ENCODE measurements around the gene DGKQ. TPM values are rescaled to one million over a fixed set of nuclear protein-coding genes. Genes with fewer than 3 reads are reported as not detected.
"Not testable (repeated sequence)": the region's sequence is repeated elsewhere in the genome, so short reads cannot be mapped to it uniquely, and the experiment has no call there.

The DGKQ gene
- total RNA-seq, 1 donor from 2014 or later, result 6.1 TPM

DNA sequence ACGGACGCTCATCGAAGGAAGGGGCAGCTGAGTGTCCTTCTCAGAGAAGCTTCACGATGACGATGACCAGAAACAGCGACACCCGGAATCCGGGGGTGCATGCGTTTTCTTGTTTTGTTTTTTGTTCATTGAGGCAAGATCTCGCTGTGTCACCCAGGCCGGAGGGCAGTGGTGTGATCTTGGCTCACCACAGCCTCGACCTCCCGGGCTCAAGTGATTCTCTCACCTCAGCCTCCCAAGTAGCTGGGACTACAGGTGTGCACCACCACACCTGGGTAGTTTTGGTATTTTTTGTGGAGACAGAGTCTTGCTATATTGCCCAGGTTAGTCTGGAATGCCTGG lies 19.8 kb downstream of the DGKQ start:
- FAIRE-seq (no peak), DNase-seq (ENCODE audit: low spot score in 2 of 2) (no peak)

DNA sequence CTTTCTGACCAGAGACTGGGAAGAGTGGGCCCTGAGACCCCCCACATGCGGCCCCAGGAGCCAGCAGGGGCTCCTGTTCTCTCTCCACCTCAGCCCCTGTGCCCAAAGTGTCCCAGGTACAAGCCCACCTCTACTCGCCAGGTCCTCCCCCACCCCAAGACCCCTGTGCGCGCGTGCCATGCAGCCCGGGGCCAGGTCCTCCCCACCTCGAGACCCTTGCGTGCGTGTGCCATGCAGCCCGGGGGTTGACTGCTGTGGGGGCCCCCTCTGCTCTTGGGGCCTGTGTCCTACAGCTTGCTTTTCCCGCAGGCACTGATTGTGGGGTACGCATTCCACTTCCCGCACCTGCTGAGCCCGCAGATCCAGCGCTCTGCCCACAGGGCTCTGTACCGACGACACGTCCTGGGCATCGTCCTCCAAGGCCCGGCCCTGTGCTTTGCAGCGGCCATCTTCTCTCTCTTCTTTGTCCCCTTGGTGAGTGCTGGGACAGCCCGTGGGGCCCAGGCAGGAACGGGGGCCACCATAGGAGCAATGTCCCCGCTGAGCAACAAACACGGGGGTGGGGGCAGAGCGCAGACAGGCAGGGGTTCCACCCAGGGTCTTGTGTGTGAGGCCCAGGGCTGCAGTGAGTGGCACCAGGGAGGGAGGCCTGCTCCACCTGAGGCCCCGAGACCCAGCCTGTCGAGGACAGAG lies 20.3 kb downstream of the DGKQ start:
- DNase-seq (ENCODE audit: low spot score in 2 of 2), result no peak
- FAIRE-seq, result no peak

DNA sequence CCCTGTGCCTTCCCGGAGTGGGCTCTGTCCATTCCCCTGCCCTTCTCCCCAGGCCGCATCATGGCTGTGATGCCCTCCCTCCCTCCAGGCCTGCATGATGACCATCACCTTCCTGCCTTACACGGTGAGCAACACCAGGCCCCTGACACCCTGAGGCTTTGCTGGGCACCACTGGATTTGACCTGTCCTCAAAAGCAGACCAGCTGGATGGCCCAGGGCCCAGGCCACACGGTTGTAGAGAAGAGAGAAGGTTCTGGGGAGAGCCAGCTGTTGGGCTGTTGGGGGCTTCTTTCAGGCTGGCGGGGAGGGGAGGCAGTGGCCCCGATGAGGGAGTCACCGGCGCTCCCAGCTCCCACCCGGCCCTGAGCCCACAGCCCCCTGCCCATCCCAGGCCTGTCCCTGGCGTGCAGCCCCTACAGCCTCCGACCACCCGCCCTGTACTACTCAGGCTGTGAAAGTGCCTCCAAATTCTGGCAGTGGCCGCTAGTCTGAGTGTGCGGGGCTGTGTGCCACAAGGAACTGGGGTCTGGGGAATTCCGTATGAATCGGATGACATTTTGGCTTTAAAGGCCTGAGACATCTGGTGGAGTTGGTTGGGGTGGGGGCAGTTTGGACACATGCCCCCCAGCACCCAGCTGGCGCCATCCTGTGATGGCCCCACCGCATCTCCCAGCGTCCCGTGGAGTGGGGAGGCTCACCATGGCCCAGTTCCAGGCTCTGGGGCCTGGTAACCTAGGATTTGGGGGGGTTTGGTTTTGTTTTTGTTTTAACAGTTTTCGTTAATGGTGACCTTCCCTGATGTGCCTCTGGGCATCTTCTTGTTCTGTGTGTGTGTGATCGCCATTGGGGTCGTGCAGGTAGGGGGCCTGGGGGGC lies 21.5 kb downstream of the DGKQ start:
- FAIRE-seq (no peak), DNase-seq (ENCODE audit: low spot score in 2 of 2) (no peak)

DNA sequence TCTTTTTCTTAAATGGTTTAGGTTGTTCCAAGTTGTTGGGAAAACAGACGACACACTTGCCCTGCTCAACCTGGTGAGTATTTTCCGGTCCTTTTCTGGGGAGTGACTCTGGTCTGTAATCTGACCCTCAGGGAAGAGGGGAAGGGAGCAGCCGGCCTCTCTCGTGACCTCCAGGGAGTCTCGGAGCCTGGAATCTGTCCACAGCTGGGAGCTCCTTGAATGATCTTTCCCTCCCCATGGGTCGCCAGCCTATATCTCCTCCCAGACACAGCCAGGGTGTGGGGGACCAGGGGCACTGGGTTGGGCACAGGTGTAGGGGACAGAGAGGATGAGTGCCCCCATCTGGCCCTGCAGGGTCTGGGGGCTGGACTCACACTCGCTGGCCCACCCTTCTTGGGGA lies 22.2 kb downstream of the DGKQ start:
- FAIRE-seq (no peak), DNase-seq (ENCODE audit: low spot score in 2 of 2) (no peak)

DNA sequence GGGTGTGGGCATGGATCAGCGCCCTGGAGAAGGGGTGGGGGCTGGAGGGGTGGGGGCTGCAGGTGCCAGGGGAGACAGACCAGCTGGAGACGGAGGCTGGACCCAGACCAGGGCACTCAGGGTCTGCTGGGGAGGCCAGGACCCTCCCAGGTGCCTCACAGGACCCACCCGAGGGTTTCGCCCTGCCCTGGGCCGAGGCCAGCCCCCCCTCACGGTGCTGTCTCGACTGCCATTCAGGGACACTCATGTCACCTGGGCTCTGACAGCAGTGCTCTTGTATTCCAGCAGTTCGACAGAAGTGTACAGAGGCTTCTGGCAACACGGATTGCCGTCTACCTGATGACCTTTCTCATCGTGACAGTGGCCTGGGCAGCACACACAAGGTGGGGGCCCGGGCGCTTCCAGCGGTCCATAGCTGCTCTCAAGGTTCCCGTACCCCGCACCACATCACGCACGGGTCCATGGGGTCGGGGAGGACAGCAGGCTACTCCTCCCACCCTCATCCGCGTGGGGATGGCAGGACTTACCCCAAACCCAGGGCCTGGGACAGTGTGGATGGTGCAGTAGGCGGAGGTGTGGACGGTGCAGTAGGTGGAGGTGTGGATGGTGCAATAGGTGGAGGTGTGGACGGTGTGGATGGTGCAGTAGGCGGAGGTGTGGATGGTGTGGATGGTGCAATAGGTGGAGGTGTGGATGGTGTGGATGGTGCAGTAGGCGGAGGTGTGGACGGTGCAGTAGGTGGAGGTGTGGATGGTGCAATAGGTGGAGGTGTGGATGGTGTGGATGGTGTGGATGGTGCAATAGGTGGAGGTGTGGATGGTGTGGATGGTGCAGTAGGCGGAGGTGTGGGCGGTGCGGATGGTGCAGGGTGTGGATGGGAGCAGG lies 23.0 kb downstream of the DGKQ start:
- DNase-seq (ENCODE audit: low spot score in 2 of 2) (no peak), FAIRE-seq (no peak)

DNA sequence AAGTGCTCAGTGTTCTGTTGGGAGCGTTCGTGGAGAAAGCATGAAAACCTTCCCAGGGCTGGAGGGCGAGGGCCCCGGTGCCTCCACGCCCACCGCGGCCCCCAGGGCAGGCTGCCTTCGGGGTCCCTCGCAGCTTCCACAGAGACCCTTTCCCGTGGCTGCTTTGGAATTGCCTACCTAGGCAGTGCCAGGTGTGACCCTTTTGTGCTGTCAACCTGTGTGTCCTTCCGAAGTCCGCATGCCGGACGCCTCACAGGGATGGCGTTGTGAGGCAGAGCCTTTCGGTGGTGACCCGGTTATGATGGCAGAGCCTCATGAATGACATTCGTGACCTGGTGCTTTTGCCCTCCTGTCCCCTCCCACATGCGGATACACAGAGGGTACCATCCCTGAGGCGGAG lies 23.7 kb downstream of the DGKQ start:
- DNase-seq (ENCODE audit: low spot score in 2 of 2) (no peak), FAIRE-seq (no peak)

DNA sequence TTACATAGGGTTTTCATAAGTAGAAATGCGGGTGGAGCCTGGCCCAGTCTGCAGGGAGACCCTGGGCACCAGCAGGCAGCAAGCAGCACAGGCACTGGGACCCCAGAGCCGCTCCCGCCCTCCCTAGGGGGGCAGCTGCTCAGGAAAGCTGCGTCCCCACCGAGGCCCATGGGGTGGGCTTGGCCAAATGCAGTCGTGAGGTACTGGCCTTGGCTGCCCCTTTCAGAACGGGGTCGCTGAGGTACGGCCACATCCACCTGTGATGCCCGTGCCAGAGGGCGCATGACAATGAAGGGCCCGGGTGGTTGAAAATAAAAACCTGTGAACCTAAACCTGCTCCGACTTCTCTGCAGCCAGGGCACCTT lies 24.5 kb downstream of the DGKQ start:
- no peak for DNase-seq (ENCODE audit: low spot score in 2 of 2)
- no peak for FAIRE-seq

DNA sequence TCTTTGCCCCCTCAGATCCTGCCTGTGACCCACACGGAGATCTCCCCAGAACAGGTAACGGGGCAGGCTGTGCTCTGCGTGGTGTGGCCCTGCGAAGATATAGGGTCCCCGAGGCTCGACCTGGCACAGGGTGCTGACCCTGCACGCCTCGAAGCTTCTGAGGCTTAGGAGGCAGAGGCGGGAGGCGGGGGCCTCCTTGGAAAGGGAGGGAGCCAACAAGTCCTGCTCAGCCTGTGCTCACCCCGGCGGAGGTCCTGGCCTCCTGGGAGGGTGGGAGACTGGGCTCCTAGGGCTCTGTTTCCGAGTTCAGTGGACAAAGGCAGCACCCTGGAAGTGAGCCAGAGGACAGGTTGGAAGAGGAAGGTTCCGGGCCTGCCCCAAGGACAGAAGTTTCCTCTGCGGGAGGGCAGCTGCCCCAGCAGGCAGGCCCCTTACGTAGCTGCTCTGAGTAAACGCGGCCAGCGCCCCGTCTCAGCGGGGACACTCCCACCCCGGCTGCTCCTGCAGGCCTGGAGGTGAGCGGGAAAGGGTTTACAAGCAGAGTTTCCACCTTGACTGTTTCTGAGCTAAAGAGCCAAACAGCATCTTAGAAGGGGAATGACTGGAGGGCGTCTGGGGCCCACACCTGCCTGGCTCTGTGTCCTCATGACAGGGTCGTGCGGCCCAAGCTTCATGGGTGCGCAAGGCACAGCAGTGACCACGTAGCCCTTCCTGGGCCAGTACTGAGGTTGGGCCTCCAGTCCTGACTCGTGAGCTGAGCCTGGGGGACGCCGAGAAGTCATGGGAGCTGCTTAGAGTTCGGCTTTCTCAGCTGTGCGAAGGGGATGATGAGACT lies 25.1 kb downstream of the DGKQ start:
- DNase-seq (ENCODE audit: low spot score in 2 of 2) (no peak), FAIRE-seq (no peak)

DNA sequence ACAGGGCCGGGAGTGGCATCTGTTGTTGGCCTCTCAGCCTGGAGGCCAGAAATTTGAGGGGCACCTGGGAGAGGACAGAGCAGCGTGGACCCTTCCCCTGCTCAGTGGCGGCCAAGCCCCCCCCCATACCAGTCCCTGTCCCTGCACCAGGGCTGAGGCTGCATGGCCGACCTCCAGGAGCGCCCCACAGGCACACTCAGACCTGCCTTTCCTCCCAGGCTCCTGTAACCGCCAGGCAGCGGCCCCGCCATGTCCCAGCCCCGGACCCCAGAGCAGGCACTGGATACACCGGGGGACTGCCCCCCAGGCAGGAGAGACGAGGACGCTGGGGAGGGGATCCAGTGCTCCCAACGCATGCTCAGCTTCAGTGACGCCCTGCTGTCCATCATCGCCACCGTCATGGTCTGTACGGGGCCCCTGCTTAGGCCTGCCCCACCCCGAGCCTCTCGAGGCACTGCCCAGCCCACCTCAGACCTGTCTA lies 25.8 kb downstream of the DGKQ start:
- DNase-seq (ENCODE audit: low spot score in 2 of 2) (no peak), FAIRE-seq (no peak)

DNA sequence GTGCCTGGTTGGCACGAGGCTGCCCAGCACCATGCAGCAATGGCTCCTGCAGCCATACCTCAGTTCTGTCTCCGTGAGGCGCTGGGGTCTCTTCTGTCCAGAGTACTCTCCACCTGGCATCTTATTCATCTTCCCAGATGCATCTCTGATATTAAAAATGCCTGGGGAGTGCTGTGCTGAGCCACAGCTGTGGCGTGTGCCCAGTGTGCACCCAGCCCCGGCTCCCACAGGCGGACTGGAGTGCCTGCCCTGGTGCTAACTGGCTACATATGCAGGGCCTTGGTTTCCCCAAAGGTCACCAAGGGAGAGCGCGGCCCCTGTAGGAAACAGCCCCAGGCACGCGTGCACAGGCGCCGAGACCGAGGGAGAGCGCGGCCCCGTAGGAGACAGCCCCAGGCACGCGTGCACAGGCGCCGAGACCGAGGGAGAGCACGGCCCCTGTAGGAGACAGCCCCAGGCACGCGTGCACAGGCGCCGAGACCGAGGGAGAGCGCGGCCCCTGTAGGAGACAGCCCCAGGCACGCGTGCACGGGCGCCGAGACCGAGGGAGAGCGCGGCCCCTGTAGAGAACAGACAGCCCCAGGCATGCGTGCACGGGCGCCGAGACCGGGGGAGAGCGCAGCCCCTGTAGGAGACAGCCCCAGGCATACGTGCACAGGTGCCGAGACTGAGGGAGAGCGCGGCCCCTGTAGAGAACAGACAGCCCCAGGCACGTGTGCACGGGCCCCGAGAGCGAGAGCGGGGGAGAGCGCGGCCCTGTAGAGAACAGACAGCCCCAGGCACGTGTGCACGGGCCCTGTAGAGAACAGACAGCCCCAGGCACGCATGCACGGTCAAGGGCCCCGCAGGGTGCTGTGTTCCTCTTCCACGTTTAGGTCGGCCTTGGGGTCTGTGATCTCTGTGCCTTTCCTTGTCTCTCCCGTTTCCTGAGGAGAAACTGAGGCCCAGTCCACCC lies 26.6 kb downstream of the DGKQ start:
- DNase-seq (ENCODE audit: low spot score in 2 of 2) (no peak), FAIRE-seq (no peak)

DNA sequence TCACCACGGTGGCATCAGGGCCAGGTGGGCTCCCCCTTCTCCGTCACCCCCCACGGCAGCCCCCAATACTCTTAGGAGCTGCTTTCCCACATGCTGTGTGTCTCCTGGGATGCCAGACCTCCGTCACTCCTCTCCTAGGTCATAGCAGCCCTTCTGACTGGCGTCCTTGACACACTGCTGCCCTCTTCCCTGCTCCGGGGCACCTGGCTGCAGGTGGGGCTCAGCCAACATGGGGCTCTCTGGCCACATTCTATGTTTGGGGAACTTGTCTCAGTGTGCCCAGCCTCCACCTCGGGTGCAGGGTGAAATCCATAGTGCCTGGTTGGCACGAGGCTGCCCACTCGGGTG lies 27.3 kb downstream of the DGKQ start:
- FAIRE-seq (no peak), DNase-seq (ENCODE audit: low spot score in 2 of 2) (no peak)

DNA sequence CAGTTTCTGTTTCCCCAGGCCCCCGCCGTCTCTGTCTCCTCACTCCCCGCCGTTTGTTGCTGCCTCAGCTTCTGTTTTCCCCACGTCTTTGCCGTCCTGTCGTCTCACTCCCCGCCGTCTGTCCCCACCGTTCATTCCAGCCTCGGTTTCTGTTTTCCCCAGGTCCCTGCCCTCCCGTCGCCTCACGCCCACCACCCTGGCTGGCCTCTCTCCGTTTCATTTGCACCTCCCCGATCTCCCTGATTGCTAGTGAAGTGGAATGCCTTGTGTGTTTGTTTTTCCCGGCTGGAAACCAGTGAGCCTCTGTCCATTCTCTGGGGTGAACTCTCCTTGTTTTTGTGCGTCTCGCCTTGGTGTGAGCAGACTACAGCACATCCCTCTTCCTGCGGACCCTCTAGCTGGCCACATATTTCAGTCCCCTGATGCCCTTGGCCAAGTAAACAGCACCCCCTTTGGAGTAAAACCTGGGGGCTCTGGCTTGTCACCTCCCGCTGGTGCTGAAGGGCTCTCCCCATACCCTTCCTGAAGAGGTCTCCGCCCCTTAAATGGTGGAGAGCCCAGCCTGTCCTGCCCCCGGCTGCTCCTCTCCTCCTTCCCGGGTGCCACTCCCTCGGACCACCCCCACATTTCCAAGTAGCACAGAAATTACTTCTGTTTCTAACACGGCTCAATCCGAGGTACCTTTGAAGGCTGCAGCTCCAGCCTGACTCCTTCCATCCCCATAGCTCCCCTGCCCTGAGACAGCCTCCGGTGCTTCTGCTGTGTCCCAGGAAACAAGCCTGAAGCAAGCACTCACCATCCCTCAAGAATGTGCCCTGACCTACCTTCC lies 27.9 kb downstream of the DGKQ start:
- DNase-seq (ENCODE audit: low spot score in 2 of 2), result no peak
- FAIRE-seq, result no peak

DNA sequence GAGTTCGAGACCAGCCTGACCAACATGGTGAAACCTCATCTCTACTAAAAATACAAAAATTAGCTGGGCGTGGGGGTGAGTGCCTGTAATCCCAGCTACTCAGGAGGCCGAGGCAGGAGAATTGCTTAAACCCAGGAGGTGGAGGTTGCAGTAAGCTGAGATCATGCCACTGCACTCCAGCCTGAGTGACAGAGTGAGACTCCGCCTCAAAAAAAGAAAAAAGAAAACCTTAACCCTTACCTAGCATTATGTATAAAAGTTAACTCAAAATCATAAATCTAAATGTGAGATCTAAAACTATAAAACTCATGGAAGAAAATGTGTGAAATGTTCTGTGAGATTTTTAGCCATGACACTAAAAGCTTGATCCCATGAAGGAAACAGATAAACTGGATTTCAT lies 33.9 kb downstream of the DGKQ start:
- FAIRE-seq; DNase-seq (ENCODE audit: low spot score in 2 of 2): not testable (repeated sequence)

DNA sequence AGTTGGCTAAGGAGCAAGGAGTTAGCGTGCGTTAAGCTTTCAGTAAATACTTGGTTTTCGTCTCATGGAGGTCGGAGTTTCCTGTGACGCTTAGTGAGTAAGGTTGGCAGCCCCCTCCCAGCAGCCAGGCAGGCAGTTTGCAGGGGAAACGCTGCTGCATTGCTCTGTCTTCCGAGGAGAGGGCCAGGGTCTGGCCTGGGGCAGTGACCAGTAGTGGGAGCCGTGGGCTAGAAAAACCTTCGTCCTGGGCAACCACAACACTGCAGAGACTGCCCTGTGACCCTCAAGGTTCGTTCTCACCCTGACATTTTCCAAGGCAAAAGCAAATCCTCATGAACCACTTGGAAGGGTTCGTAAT lies 40.7 kb downstream of the DGKQ start:
- FAIRE-seq, result no peak
- no peak for DNase-seq (ENCODE audit: low spot score in 2 of 2)

DNA sequence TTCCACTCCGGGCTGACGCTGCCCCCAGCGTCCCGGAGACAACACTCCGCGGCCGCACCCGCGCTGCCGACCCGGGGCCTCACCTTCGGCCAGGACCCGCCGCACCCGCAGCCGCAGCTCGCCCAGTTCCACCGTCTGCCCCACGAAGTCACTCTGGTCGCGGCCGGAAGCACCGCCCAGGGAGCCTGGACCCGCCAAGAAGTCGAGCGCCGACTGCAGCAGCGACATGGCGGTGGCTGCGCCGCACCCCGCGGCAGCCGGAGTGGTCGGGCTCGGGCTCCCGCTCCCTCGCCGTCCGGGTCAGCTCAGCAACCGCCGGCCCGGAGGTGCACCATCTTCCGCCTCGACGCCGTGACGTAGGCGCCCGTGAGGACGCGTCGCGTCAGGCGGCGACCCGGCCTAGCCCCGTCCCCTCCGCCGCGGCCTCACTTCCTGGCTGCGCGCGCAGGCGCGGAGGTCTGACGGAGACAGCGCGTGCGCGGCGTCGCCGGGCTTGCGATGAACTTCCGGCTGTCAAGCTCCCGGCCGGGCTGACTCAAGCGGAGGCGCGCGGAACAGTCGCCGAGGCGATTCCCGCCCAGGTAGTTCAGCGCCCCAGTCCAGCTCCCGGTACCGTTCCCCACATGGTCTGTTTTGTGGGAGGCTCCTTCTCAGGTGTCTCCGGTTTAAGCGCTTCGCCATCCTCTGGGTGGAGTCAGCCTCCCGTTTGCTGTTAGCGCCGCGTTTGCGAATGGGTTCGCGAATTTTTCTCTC lies 41.2 kb downstream of the DGKQ start, which contains the start of the genes GAK and TMEM175:
Gene GAK, minus strand, starts transcription at position 357 of the 753 bp plus-strand sequence. Its CDS starts 129 bp downstream, at position 228.
Gene TMEM175, plus strand, starts transcription at position 501 of the 753 bp plus-strand sequence. CDS start 15,280 bp downstream, outside the sequence.
- FAIRE-seq, result no peak
- peak; percentile 99 to 100 for DNase-seq (ENCODE audit: low spot score in 2 of 2)

DNA sequence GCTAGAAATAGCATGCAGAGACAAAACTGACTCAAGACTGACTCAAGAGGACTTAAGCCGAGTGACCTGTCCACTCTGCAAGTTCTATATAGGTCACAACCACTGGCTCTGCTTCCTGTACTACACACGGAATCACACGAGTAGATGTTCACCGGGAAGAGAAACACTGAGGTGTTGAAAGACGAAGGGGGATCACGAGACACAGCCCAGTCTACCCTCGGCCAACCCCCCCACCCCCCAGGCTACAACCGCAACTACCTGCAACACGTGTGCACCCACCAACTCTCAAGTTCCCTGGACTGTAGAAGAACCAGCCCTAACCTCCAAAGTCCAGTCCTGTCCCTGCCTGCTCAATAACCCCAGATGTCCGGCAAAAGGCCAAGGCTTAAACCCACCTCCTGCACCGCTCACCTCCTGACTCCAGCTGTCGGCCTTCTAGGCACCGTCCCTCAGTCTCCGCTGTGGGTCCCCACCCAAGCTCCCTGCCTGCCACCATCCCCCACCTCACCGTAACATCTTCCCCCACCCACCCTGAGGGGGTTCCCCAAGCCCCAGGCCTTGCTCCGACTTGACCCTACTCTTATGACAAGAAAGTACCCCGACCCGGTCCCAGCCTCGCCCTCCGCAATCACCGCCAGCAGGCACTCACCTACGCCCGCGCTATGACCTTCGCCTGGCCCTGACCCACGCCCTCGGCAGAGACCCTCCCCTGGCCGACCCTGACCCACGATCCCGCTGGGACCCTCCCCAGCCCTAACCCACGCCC lies 42.0 kb downstream of the DGKQ start:
- FAIRE-seq (no peak), DNase-seq (ENCODE audit: low spot score in 2 of 2) (no peak)

DNA sequence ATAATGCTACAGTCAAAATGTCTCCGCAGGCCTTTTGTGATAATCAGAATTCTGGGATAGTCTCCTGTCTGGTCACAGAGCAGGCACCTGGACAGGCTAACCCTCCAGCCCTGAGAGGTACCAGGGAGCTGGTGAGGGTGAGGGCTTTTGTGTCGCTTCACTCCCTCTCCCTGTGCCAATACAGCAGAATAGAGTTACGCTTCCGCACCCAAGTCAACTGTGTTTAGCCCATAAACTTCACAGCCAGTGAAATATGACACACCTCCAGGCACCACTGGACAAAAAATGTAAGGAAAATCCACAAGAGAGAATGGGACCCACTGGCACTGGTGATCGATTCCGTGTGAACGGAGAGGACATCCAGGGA lies 42.6 kb downstream of the DGKQ start:
- FAIRE-seq, result no peak
- no peak for DNase-seq (ENCODE audit: low spot score in 2 of 2)
